Activated T-cell treated with anti-CD3 and anti-CD28 coated beads for 24 hours (primary cell): Measurements from ENCODE around the gene ASB6.
"Not testable (repeated sequence)": the region's sequence is repeated elsewhere in the genome, so short reads cannot be mapped to it uniquely, and the experiment has no call there.

ENCODE experiments used
- DNase-seq: peaks from one replicate; pipeline ENCODE4 v3.0.0-alpha.2; 2020; ENCODE audit warnings: low read depth

Gene ASB6

DNA sequence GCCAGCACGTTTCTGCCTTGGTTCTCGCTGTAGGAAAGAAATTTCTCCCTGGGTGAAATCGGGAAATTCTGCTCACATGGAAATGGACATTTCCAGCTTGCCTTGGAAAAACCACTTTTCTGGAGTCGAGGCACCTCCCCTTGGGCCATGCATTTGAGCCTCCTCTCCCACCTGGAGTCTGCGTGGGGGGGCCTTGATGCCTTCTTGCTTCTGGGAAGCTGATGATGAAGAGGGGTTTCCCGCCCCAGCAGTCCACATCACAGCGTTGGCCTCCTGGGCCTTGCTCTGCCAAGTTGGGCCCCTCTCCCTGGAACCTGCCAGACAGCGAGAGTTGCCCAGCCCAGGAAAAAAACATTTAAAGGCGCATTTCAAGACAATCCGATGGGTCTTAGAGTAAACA lies 1.8 kb upstream of the ASB6 start:
- no peak for DNase-seq

- no peak for DNase-seq
Observed at GRCh38 chr9:129640871-129641749, 841 bp downstream of the ASB6 start.

DNA sequence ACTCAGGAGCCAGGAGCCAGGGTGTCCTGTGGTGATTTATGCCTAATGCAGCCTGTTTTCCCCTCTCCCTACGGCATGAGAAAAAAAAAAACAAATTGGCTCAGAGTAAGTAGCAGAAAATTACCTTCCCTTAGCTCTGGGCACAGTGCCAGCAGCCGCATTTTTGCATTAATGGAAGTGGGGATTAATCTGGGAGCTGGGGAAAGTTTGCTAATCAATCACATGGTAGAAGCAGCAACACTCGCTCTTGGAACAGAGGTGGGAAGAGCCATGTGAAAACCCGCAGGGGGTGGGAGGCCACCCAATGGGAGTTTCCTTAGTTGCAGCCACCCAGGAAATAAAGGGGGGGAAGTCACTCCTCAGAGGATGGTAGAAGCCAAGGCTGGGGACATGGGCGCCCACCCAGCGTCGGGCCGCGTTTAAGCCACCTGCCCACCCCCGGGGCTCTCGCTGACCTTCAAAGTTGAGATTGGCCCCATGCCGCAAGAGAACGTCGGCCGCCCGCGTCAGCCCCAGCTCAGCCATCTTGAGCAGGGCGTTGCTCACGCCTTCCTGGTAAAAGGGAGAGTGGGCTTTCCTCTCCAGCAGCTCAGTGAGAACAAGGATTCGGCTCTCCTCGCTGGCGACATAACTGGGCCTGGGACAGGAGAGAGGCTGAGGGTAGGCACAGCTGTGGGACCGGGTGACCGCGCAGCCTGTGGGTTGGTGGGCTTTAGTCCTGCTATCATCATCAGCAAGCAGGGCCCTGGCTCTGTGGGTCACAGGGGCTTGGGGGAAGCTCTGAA lies 1.7 kb downstream of the ASB6 start:
- no peak for DNase-seq

DNA sequence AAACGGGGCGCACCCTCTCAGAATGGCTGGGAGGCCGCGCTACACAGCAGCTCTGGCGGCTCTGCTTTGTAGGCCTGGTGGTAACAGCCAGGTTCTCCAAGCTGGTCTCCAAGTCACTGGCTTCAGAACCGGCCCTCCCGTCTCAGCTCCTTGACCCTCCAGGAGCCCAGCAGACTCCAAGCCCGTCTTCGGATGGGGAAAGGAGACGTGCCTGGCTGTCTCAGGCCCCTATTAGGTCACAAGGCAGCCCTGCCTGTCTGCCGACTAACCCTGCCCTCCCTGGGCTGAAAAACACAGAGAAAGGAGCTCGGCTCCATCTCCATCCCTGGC lies 2.2 kb downstream of the ASB6 start:
- DNase-seq = no peak

DNA sequence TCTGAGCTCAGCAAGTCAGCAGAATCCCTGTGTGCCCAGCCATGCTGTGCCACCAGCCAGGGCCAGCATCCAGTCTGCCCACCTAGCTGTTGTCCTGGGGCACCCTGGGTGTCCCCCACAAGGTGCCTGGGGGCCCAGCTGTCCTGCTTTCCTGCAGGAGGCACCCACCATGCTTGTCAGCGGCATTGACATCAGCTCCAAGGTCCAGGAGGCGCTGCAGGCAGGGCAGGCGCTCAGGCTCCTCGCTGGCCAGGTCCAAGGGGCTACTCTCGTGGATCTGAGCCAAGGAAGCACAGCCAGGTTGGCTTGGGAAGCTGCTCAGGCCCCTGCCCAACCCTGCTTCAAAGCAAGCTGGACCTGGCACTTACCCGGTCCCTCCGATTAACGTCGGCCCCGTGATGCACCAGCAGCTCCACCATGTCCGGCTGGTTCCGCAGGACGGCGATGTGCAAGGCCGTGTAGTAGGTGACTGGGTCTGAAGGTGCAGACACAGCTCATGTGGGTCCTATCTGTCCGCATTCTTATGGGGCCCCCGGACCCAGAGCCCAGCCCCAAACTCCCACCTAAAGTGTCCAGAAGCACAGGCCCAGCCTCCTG lies 2.8 kb downstream of the ASB6 start:
- no peak for DNase-seq

DNA sequence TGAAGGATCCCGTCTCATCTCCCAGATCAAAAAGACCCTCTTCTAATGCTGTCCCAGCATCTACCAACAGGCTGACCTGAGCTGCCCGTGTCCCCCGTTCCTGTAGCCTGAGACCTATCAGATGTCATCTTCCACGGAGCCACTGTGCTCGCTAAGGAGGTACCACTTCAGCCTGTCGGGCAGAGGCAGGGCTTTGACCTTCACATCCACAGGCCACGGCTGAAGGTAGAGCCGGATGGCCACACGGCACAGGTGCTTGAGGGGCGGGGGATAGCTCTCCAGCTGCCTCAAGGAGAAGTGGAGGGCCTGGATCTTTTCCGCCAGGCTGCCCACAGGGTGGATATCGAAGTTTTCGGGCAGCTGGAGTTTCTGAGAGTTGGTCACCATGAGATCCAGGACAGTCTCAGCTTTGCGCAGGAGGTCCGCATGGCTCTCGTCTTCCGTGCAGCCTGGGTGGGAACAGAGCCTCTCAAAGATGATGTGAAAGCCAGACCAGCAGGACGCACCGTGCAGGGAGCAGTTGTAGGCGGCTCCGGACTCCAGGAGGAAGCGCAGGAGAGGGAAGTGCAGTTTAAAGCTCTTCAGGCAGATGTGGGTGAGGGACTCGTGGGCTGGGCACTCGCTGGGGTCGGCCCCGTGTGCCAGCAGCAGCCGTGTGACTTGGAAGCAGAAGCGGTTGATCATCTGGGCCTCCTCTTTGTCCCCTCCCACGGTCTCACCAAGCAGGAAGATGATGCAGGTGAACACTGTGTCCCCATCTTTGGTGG lies 4.1 kb downstream of the ASB6 start:
- no peak for DNase-seq

- no peak for DNase-seq
Observed at GRCh38 chr9:129637102-129637501, 4.8 kb downstream of the ASB6 start.

DNA sequence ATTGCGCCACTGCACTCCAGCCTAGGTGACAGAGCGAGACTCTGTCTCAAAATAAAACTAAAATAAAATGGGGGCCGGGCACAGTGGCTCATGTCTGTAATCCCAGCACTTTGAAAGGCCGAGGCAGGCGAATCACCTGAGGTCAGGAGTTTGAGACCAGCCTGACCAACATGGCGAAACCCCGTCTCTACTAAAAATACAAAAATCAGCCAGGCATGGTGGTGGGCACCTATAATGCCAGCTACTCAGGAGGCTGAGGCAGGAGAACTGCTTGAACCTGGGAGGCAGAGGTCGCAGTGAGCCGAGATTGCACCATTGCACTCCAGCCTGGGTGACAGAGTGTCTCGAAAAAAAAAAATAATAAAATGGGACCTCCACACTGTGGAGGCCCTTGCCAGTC lies 5.6 kb downstream of the ASB6 start:
- not testable (repeated sequence) for DNase-seq

DNA sequence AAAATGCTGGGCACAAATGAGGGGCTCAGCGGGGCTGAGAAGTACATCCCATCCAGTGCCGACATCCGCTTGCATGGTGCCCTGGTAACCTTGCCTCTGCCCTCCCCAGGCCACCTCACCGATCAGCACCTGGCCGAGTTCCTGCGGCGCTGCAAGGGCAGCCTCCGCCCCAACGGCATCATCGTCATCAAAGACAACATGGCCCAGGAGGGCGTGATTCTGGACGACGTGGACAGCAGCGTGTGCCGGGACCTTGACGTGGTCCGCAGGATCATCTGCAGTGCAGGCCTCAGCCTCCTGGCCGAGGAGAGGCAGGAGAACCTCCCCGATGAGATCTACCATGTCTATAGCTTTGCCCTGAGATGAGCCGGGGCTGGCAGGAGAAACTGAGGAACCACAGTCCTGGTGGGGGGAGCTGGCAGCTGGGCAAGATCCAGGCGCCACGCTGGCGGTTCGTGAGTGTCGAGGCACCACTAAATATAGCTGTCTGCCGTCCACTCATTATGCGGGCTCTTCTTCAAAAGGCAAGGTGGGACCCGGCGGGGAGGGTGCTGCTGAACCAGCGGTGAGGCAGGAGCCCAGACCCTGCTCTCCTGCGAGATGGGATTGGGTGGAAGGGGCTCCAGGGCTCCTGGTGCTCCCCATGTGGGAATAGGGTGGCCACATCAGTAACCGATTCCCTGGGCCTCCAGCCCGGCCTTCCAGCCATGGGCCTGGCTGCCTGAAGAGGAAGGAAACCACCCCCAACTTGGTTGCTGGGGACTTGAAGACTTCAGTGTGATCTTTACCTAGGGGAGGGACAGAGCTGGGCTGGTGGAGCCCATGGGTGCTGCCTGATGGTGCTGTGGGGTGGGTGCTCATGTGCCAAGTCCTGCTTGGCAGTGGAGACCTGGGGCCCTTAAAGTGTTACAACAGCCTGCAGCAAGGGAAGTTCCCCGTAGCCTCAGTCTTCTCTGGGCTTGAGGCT lies 6.6 kb downstream of the ASB6 start:
- no peak for DNase-seq

GRCh38 chr9:129633848-129634247 lies 8.1 kb downstream of the ASB6 start:
- no peak for DNase-seq

DNA sequence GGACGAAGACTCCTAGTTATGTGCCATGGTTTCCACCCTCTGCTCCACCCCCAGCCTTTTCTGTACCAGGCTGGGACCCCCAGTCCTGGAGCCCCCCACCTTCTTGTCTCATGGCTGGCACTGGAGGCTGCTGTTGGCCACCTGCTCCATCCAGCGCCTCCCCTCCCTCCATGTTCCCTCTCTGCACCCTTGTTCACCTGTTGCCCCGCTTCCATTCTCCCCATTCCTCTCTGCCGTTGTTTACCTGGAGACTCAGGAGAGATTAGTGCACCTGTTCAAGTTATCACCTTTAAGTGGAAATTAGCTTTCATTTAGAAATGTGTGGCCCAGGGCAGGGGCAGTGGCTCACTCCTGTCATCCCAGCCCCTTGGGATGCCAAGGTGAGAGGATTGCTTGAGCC lies 8.7 kb downstream of the ASB6 start:
- DNase-seq = no peak

- DNase-seq = no peak
Observed at GRCh38 chr9:129632460-129632859, 9.5 kb downstream of the ASB6 start.

- no peak for DNase-seq
Observed at GRCh38 chr9:129631674-129632129, 10.2 kb downstream of the ASB6 start.

DNA sequence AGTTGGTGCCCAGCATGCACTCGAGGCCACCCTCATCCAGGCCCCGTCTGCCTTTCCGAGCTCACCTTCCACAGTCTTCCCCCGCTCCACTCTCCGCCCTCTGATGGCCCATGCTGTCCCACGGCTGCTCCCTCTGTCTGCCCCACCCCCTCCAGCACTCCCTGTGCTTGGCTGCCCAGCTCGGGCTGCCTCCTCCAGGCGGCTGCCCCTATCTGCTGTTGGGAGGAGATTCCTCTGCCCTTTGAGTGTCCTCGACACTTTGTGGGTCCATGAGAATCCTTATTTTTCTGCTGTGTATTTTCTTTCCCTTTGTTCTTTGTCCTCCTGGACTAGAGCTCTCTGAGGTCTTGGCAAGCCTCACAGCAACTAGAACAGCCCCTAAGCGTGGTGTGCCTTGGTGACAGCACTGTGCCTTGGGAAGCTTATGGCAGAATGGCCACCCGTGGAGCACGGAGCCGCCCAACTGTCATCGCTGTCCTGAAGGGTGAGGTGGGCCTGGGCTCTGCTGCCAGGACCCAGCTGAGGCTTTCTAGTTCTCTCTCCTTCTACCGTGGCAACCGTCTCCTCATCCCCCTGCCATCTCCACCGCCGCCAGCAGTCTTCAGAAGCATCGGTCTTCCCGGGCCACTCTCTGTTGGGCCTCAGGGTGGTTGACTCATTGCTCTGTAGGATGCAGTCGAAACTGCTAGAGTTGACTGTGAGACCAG lies 10.8 kb downstream of the ASB6 start:
- DNase-seq = no peak

DNA sequence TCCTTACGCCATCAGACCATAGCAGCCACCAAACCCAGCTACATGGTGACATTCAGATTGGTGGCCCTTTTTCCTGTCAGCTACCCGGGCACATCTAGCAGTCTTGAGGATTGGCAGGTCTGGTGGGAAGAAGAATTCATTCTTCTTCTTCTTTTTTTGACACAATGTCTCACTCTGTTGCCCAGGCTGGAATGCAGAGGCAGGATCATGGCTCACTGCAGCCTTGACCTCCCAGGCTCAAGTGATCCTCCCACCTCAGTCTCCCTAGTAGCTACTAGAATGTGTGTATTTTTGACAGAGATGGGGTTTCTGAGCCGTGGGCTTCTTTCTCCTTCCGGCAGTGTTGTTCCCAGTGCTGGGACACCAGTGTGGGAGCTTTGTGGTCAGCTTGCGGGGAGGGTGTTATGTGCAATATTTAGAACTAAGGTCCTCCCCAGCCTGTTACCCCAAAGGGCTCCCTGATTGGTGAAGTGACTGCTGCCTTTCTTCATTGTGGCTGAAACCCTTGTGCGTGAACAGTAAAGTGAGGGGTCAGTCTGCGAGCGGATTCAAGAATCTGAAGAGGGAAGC lies 12.6 kb downstream of the ASB6 start:
- no peak for DNase-seq

DNA sequence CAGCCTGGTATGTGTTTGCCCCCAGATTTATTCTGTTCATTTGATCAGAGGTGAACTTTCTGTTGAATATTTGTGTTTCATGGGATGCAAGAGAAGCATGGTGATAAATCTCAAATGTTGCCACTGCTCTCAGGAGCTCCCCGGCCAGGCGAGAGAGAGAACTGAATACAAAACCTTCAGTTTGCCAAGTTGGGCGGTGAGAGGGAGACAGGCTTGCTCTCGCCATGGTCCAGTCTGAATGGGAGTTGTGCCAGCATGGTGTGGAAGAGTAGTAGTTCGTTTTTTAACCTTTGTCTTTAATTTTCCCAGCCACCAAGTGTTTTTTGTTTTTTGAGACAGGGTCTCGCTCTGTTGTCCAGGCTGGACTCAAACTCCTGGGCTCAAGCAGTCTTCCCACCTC lies 13.2 kb downstream of the ASB6 start:
- DNase-seq = no peak

- no peak for DNase-seq
Observed at GRCh38 chr9:129627556-129628440, 14.2 kb downstream of the ASB6 start.

GRCh38 chr9:129626625-129627284 lies 15.2 kb downstream of the ASB6 start:
- no peak for DNase-seq
